Omental fat pad (tissue), 4 donors: ENCODE measurements around the gene SUMF1. TPM values are rescaled to one million over a fixed set of nuclear protein-coding genes. Genes with fewer than 3 reads are reported as not detected.

Experiments used
- ATAC-seq: fragments of 150-250 bp; one replicate; pipeline ENCODE4 v1.9.1; 2016; ENCODE audit warnings: mild to moderate bottlenecking, moderate library complexity; ENCODE audit not compliant: low FRiP score
- DNase-seq: peaks from one replicate; pipeline ENCODE4 v3.0.0-alpha.2; 2019; ENCODE audit warnings: low spot score
- total RNA-seq, 4 donors: library from RNA; depleted of rRNA; stranded (reverse); fragments of >200 nt; gene quantifications; one replicate each; pipeline ENCODE4 v1.1.0, GENCODE V29; 2016
- TF ChIP-seq, protein P1 (sequence below), 3 donors: fragments of 450-650 bp; IDR thresholded peaks; one replicate each; pipeline ENCODE4 v1.5.1; 2016 to 2017; ENCODE audit warnings: antibody characterized with exemption in 3 of 3, mild to moderate bottlenecking in 3 of 3, moderate library complexity in 2 of 3

Gene SUMF1
- total RNA-seq, 4 donors from 2014 or later = 44.9 to 61.1 (median 53.8) TPM

DNA sequence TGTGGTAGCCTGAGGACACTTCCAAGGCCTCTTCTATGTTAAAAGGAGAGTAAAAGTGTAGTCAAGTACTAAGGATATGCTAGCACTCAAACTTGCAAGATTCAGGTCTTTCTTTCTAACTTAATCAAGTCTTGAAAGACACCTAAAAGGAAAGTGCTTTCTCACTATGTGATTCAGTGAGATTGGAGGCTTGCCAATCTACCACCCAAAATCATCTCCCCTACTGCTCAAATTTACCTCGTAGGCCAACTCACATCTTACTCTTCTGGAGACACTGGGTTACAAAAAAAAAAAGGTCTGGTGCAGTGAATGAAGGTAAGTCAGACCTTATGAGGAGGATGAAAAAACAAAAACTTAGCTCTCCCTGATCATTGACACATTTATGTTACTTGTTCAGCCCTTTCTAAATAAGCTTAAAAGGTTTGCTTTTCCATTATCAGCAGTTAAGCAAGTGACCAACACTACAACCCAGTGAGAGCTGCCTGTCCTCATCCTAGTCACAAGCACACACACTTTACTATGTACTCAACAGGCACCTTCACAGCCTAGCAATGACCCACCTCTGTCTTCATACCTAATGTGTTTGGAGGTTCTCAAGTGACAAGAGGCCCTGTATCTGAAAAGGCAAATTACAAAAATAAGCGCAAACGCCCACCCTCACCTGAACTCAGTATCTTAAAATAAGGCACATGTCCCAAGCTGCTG, 19.6 kb downstream of the SUMF1 start:
- ATAC-seq (no peak), DNase-seq (no peak)
- TF ChIP-seq, protein P1, sequence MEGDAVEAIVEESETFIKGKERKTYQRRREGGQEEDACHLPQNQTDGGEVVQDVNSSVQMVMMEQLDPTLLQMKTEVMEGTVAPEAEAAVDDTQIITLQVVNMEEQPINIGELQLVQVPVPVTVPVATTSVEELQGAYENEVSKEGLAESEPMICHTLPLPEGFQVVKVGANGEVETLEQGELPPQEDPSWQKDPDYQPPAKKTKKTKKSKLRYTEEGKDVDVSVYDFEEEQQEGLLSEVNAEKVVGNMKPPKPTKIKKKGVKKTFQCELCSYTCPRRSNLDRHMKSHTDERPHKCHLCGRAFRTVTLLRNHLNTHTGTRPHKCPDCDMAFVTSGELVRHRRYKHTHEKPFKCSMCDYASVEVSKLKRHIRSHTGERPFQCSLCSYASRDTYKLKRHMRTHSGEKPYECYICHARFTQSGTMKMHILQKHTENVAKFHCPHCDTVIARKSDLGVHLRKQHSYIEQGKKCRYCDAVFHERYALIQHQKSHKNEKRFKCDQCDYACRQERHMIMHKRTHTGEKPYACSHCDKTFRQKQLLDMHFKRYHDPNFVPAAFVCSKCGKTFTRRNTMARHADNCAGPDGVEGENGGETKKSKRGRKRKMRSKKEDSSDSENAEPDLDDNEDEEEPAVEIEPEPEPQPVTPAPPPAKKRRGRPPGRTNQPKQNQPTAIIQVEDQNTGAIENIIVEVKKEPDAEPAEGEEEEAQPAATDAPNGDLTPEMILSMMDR (IDR thresholded peaks at IDR 0.05) = no peak

DNA sequence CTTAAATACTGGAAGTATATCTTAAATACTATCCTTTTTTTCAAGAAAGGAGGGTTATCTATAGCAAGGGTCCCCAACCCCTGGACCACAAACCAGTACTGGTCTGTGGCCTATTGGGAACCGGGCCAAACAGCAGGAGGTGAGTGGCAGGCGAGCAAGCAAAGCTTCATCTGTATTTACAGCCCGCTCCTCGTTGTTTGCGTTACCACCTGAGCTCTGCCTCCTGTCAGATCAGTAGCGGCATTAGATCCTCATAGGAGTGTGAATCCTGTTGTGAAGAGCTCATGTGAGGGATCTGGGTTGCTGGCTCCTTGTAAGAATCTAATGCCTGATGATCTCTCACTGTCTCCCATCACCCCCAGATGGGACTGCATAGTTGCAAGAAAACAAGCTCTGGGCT, 26.1 kb downstream of the SUMF1 start:
- no peak for DNase-seq
- no peak for ATAC-seq
- TF ChIP-seq, protein P1 (IDR thresholded peaks at IDR 0.05) = no peak

DNA sequence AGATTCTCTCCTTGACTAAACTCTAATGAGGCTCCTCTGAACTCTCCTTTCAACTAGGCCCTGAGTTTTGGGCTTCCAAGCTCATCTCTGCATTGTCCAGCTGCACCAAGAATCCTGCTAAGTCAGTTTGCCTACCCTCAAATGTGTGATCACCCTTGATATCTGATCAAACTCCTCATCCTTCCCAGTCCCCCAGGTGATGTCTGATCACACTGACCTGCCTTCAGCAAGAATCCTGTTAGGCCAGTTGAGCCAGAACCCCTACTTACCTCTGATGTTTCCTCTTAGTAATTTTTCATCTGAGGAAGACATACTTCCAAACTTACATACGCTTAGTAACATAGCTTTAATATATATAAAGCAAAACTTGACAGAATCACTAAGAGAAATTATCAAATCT, 28.8 kb downstream of the SUMF1 start:
- ATAC-seq (no peak), DNase-seq (no peak)
- TF ChIP-seq, protein P1 (IDR thresholded peaks at IDR 0.05) = no peak

DNA sequence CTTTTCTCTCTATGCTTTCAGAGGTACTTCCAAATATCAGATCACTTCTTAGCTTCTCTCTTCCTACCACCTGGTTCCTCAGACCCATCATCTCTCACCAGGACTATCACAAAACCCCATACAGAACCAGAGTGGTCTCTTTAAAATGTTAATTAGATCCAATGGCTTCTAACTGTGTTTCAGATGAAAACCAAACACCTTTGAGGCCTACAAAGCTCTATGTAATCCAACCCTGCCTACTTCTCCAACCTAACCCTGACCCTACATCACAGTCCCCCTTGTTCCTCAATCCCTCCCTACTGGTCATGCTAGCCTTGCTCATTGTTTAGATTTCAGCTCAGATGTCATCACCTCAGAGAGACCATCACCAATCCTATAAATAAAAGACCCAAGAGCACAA, 34.8 kb downstream of the SUMF1 start:
- DNase-seq (no peak), ATAC-seq (no peak)
- TF ChIP-seq, protein P1 (IDR thresholded peaks at IDR 0.05) = no peak

DNA sequence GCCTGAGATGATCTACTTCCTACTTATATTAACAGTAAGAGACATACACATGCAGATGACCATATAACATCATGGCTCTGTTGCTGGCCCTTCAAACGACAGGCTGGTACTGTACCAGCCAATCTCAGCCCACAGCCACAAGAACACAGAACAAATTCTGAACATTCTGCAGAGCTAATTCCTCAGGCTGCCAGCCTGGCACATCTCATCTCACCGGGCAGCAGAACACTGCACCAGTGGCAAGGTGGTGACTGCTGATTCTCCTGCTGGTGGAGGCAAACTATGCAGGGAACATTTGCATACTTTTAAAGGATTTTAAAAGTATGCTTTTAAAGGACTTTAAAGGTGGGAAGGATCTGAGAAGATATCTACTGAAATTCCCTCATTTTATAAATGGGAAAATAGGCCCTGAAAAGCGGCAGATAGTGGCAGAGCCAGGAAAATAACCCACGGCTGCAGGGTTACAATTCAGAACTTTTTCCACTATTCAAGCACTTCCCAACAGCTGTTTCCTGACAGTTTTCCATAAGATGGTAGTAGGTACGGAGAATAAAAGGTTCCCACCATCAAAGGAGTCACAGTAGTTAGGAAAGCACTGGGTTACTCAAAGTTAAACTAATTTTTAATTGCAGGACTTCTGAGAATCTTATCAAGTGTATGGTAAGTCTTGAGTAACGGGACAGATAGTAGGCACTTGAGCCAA, 37.3 kb downstream of the SUMF1 start:
- DNase-seq (no peak), ATAC-seq (no peak)
- TF ChIP-seq, protein P1 (IDR thresholded peaks at IDR 0.05) = no peak

DNA sequence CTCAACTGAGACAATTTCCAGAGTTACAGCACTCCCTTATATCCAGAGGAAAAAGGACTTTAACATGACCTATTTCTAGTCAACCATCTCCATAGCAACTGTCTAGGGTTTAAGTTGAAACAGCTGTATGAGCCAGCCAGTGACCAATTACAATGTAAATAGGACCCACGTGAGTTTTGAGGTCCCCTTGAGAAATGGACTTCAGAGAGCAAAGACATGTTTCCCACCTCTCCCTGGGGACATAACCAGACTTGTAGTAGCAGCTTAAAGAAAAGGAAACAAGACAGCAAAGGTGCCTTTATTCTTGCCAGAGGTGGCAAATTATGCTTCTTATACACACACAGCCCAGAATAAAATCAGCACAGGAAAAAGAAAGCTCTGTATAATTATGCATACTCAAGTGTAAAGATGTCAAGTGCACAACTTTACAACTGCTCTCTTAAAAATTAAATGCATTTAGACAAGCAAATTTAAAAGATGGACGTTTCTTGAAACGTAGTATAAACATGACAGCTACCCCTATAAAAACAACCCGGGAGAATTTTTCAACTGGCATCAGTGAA, 40.2 kb downstream of the SUMF1 start:
- DNase-seq (no peak), ATAC-seq (peak; percentile 54)
- TF ChIP-seq, protein P1 (IDR thresholded peaks at IDR 0.05) = no peak
